Renal cortex interstitium (tissue), 11 donors: Measurements from ENCODE around the gene SSUH2. TPM values are rescaled to one million over a fixed set of nuclear protein-coding genes. Genes with fewer than 3 reads are reported as not detected.
"Not testable (repeated sequence)": the region's sequence is repeated elsewhere in the genome, so short reads cannot be mapped to it uniquely, and the experiment has no call there.

Source experiments
- DNase-seq, 11 donors: peaks; one replicate each; pipeline ENCODE4 v3.0.0-alpha.2; 2013; ENCODE audit warnings: low read depth in 9 of 11, low spot score in 4 of 11; ENCODE audit errors: extremely low read depth in 1 of 11
- polyA plus RNA-seq, 3 donors: library from polyadenylated mRNA; unstranded; fragments of 120-200 nt; gene quantifications; one replicate each; pipeline ENCODE4 v1.2.1, GENCODE V29; 2013; ENCODE audit not compliant: insufficient read length in 3 of 3

Gene SSUH2
- polyA plus RNA-seq, 3 donors: 4.8 to 5.0 (median 4.9) TPM

DNA sequence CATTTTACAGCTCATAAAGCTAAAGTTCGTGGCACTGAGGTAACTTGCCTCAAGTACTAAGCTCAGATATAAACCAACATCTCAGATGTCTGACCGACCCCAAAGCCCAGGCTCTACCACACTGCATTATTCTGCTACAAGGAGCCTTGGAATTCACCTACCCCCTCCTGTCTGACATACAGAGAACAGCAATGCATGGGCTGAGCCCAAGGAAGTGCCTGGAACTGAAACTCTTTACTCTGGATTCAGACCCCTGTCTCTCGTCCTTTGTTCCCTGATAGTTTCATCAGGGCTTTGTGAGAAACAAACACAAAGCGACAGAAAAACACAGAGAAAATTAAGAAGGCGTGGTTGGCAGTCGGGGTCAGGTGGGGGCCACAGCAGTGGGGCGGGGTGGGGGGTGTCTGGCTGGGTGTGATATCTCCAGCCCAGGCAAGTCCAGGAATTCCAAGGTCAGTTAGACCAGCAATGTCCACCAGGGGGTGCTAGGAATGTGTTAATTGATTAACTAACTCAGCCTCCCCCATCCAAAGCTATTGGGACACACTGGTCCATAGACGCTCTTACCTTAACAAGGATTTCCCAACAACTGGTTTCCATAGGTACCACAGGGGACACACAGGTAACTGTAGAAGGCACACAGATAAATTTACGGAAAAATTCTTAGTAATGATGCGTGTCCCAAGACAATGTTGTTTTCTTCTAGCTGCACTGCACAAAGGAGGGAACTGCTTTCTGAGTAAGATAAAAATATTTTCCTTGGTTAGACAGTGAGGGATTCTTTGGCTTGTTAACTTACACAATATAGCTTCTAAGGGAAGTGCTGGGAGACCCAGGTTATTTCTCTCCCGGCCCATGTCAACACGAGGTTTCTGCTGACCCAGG lies 18.8 kb upstream of the SSUH2 start:
- peak in 8 of 11 donors; percentile 34 to 82 (median 54) for DNase-seq

DNA sequence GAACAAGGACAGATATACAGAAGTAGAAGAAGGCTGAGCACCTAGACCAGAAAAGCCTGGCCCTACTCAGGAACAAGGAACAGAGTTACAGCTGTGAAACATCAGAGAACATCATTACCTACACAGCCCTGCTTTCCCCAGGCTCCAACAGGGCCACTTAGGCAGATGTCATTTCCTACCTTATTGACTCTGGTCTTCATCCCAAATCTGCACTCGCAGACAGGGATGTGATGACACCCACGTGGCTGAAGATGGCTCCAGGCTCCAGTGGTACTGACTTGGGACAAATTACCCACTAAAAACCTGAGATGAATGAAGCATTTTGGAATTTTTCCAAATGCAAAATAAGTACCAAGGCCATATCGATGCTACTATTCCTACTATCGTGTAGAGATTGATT lies 18.0 kb upstream of the SSUH2 start:
- DNase-seq: no peak

DNA sequence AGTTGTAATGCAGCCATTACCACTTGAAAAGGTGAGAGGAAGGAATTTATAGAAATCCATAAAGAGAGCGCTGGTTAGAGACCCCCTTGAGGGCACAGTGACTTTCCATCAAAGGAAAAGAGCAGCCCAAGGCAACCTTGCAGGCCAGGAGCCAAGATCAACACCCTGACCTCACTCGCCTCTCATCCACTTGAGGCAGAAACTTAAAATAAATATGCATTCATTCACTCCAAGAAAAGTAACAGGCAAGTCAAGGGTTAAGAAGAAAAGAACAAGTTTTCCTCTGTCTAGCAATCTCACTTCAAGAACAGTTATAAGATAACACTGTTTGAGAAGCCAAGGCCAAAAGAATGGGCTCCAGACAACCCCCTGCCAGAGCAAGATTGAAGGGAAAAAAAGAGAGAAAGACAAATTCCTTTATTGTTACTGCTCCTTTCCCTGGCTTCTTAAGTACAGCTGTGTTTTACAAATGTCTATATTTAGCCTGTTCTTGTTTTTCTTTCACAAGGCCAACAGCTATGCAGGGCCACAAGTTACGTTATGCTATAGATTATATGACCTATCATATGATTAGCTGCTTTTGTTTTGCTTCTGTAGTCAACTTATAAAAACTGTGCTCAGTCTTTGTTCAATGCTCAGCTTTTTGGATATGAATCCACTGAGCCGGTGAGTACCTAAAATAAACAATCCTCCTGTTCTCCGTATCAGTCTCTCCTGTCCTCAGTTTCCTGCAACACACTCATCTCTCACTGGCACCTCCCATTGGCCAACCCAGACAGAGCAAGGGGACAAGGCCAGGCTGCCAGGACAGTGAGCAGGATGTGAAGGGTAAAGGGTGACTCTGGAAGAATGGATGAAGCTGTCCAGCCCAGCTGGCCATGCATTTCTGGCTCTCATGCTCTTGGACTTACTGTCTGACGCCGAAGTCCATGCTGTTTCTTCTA lies 15.8 kb upstream of the SSUH2 start:
- DNase-seq: peak in 4 of 11 donors; percentile 39 to 57 (median 44)

DNA sequence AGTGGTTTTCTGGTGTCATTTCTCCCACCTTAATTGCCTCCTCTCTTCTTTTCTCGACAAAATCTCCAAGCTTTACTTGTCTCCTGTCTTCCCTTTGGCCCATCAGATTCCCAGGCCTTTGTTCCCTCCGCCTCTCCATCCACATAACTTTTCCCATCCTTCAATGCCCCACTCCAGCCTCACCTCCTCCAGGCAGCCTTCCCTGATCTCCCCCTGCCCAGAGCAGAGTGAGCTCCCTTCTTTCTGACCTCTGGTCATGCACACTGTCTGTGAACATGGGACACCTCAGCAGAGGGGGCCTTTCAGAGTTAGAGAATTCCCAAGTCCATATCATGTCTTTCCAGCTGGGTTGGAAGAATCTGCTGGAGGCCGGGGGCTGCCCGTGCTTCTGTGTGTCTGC lies 14.6 kb upstream of the SSUH2 start:
- DNase-seq: no peak

DNA sequence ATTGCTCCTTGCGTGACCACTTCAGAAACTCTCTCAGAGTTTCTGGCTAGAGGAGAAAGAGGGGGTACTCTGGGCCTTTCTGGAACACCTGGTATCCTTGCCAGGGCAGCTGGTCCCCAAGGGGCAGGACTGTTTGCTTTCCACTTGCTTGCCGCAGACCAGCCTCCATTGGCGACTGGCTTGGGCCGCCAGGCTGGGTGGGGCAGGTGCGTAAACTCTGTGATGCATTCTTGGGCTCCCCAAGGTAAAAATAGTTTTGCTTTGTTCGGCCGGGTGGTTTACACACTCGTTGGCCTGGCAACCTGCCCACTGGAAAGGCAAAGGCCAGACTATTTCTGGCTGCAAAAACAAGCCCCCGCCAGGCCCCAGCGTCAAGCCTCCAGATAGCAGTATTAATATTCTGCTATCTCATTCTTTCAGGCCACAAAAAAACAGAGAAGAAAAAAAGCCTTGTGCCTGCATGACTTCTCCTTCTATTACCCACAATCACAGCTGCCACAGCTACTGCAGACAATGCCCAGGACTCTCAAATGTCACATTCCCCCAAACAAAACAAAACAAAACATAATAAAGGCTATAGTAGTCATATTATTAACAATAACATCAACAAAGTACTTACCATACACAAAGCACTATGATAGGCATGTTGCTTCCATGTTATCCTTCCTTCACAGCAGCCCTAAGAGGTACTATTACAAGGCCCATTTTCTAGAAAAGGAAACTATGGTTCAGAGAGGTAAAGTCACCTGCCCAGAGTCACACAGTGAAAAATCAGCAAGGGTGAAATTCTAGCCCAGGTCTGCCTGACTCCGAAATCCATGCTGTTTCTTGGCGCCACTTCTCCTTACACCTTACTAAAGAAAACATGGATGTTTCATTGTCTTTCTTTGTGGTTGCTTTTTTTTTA lies 14.0 kb upstream of the SSUH2 start:
- DNase-seq: peak in 9 of 11 donors; percentile 43 to 84 (median 68)

DNA sequence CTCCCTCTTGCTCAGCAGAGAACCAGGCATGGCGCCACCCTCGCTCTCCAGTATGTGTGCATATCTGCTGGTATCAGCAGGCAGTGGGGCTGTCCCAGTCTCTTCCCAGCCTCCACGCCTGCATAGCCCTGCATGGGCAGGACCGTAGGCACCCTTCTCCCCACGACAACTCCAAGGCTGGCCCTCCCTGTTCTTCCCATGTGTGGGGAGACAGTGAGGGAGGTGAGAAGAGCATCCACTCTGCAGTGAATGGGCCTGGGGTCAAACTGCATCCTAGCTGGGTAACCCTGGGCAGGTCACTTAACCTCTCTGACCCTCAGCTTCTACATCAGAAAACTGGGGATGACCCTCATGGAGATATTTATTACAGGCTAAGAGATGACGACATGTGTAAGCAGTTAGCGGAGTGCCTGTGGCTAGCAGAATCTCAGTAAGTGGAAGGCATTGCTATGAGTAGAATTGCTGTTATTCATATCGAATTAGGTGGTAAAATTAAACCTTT lies 13.3 kb upstream of the SSUH2 start:
- DNase-seq: no peak

DNA sequence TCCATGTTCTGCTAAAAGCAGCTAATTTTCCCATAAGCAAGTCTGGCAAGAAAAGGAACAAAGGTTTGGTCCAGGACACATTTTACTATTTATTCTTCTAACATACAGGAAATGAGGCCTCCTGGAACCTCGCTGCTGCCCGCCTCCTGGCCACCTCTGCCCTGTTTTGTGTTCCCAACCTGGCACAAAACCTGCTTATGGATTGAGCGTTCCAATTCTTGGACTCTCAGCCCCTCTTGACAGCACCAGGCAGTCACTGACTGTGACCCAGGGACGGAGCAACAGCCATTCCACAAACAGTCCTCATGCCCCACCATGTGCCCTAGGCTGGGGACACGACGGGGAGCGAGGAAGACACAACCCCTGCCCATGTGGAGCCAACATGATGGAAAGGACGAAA lies 11.6 kb upstream of the SSUH2 start:
- DNase-seq: no peak

DNA sequence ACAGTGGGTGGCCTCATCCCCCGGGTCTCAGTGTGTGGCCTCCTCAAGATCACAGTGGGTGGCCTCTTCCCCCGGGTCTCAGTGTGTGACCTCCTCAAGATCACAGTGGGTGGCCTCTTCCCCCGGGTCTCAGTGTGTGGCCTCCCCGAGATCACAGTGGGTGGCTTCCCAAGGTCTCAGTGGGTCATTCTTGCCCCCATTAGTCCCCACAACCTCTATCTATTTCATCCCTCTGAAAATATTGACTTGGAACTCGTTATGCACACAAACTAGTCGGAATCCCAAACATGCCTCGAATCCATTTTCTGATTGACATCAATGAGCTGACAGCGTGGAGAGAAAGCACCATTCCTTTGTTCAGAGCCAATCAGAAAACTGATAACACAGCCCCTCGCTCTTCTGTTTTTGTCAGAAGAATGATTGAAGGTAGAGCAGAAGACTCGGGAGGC lies 10.8 kb upstream of the SSUH2 start:
- DNase-seq: no peak

DNA sequence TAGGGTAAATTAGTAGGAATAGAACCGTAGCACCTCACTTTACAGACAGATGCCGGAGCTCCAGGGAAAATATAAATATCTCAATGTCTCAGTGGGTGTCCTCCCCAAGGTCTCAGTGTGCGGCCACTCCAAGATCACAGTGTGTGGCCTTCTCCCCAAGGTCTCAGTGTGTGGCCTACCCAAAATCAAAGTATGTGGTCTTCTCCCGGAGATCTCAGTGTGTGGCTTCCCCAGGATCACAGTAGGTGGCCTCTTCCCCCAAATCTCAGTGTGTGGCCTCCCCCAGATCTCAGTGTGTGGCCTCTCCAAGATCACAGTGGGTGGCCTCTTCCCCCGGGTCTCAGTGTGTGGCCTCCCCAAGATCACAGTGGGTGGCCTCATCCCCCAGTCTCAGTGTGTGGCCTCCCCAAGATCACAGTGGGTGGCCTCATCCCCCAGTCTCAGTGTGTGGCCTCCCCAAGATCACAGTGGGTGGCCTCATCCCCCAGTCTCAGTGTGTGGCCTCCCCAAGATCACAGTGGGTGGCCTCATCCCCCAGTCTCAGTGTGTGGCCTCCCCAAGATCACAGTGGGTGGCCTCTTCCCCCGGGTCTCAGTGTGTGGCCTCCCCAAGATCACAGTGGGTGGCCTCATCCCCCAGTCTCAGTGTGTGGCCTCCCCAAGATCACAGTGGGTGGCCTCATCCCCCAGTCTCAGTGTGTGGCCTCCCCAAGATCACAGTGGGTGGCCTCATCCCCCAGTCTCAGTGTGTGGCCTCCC lies 10.2 kb upstream of the SSUH2 start:
- not testable (repeated sequence) for DNase-seq

DNA sequence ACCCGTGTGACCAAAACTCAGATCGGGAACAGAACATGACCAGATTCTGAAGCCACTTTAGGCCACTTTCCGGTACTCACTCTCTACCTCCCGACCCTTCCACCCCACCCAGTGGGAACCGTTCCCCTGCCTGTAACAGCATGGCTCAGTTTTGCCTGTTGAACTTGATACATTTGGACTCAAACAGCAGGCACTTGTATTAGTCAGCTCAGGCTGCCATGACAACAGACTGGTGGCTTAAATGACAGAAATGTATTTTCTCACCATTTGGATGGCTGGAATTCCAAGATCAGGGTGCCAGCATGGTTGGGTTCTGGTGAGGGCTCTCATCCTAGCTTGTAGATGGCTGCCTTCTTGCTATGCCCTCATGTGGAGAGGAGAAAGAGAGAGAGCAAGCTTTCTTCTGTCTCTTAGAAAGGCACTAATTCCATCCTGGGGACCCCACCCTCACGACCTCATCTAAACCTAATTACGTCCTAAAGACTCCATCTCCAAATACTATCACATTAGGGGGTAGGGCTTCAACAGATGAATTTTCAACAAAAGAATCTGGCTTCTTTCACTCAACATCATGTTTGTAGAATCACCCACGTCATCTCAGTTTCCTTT lies 9.3 kb upstream of the SSUH2 start:
- no peak for DNase-seq

DNA sequence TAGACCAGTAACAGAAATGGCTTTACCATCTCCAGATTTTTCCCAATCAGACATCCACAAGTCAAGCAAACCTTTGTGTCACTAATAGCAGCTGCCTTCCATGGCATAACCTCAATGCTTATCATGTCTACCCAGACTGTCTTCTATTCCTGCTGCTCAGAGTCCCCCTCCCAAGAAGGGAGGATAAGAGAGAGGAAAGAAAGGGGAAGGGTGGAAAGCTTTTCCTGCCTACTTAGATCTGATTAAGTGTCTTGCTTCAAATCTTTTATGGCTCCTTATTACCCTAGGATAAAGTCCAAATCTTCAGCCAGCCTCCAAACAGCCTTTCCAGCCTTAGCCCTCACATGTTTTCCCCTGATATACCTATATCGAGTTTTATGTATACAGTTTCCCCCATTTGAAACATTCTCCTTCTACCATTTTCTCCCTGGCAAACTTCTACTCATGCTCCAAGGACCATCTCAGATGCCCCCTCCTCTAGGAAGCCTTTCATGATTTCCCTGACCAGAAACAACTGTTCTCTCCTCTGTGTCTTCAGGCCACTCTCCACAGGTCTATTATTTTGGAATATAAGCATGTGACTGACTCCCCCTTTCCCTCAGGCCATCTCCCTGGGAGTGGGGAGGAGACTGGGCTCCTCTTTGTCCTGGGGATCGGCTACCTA lies 7.9 kb upstream of the SSUH2 start:
- no peak for DNase-seq

DNA sequence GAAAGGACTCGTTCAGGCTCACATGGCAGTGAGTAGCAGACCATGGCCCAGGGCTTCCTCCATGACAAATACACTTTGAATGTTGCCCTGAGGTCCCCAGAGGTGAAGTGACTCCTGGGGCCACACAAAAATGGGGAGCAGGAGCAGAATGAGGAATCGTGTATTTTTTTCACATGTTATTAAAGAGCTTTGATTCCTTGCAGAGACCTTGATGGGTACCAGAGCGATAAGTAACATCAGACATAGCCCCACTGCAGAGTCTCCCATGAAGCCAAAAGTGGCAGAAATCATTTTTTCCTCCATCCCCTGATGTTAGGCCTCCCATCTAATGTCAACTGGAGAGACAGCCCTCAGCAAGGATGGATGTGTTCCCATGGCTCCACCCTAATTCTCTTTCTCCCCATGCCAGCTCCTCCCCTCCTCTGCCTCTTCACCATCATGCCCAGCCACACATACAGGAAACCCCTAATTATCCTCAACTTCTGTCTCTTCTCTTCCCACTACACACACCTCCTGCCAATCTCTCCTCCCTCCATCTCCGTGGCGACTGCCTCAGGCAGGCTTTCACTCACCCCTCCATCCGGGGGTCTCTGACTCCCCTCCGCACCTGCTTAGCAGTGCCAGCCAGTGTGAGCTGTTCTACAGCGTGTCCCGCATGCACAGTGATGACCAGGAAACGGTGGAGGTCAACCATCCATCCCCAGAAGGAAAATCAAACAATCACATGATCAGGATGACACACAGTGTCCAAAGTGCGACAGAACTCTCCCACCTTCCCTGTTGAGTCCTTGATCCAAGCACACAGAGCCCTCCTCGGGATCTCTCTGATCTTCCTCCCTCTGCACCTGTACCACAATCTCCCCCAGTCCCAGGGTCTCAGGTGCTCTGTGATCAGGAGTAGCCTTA lies 7.1 kb upstream of the SSUH2 start:
- DNase-seq: no peak

DNA sequence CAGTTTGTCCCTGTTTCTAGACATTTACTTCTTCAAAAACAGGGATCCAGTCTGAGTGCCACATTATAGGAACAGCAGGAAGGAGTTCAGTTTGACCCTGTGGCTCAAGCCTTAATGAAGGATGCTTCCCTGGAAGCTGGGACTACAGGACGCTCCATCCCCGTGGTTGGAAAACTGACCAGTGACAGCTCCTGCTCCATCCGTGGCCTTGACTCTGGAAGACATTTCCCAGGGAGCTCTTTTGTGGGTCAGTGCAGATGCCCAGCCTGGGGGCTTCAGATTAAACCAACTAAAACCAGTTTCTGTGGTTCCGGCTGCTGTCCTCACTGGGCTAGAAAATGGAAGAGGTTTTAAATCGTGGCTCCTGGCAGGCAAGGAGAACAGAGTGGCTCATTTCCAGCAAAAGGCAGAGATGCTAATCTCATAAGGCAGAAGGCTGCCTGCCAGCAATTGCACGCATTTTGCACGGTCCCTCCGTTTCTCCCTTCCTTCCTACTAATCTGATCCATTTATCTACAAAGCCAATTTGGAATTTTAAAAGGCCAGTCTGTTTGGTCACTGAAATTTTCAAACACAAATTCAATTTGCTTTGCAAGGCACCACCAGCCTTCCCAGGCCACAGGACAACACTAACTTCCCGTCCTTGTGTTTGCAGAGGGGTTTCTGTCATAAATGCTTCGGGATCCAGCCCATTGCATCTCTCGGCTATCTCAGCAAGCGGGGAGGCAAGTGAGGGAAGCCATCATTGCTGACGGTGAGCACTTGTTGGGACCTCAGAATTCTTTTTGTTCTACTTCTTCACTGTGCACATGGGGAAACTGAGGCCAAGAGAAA lies 6.2 kb upstream of the SSUH2 start:
- no peak for DNase-seq

DNA sequence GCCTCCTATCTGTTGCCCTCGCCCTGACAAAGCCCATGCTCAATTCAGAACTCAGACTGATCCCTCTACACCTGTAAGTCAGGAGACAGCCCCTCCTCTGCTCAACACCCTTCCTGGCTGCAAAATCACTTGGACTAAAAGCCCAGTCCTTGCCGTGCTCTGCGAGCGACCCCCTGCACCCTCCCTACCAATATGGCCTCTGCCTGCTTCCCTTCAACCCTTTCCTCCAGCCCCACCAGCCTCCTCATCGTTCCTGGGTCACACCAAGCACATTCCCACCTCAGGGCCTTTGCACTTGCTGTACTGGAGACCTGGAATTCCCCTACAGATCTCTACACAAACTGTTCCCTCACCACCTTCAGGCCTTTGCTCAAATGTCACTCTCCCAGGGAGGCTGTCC lies 5.2 kb upstream of the SSUH2 start:
- no peak for DNase-seq
